H9 (cell line): Measurements from ENCODE around the gene CRYBA2. TPM values are rescaled to one million over a fixed set of nuclear protein-coding genes. Genes with fewer than 3 reads are reported as not detected.

Experiments
- DNase-seq: peaks from one replicate; pipeline ENCODE4 v3.0.0-alpha.2; 2017
- H2AFZ ChIP-seq: one replicate; pipeline ENCODE4 v1.6.1; 2013; ENCODE audit warnings: mild to moderate bottlenecking, low read length, control low read depth, moderate library complexity
- H2AK5ac ChIP-seq: 2 replicates; pipeline ENCODE4 v1.6.1; 2013; ENCODE audit warnings: low read length, control low read depth, mixed read lengths; ENCODE audit not compliant: insufficient read length
- H2BK120ac ChIP-seq: one replicate; pipeline ENCODE4 v1.6.1; 2013; ENCODE audit warnings: low read depth, mild to moderate bottlenecking, low read length, control low read depth, inconsistent platforms; ENCODE audit not compliant: poor library complexity, severe bottlenecking
- H2BK12ac ChIP-seq: 2 replicates; pipeline ENCODE4 v1.6.1; 2013; ENCODE audit warnings: low read length, control low read depth, mixed read lengths, low read depth; ENCODE audit not compliant: insufficient read length
- H2BK15ac ChIP-seq: 2 replicates; pipeline ENCODE4 v1.6.1; 2013; ENCODE audit warnings: low read depth, low read length, control low read depth
- H2BK20ac ChIP-seq: one replicate; pipeline ENCODE4 v1.6.1; 2013; ENCODE audit warnings: low read depth, mild to moderate bottlenecking, low read length, control low read depth, inconsistent platforms; ENCODE audit not compliant: poor library complexity, severe bottlenecking
- H2BK5ac ChIP-seq: 2 replicates; pipeline ENCODE4 v1.6.1; 2013; ENCODE audit warnings: low read length, control low read depth, mixed read lengths; ENCODE audit not compliant: insufficient read length
- H3K14ac ChIP-seq: 2 replicates; pipeline ENCODE4 v1.6.1; 2013; ENCODE audit warnings: low read length, control low read depth; ENCODE audit not compliant: insufficient read depth
- H3K18ac ChIP-seq: 2 replicates; pipeline ENCODE4 v1.6.1; 2013; ENCODE audit warnings: low read depth, mild to moderate bottlenecking, mixed read lengths, low read length, control low read depth; ENCODE audit not compliant: insufficient read length
- H3K23ac ChIP-seq: 2 replicates; pipeline ENCODE4 v1.6.1; 2013; ENCODE audit warnings: low read length, control low read depth, mixed read lengths, low read depth; ENCODE audit not compliant: insufficient read length
- H3K23me2 ChIP-seq: 2 replicates; pipeline ENCODE4 v1.6.1; 2013; ENCODE audit warnings: low read depth, mild to moderate bottlenecking, mixed read lengths, low read length, control low read depth; ENCODE audit not compliant: insufficient read length, poor library complexity, severe bottlenecking
- H3K27ac ChIP-seq: 2 replicates; pipeline ENCODE4 v1.5.1; 2013; ENCODE audit warnings: low read length, control low read depth, mixed read lengths, low read depth; ENCODE audit not compliant: insufficient read length
- H3K27me3 ChIP-seq: 2 replicates; pipeline ENCODE4 v1.6.1; 2013; ENCODE audit warnings: low read length, control low read depth, inconsistent platforms; ENCODE audit not compliant: insufficient read depth
- H3K4ac ChIP-seq: 2 replicates; pipeline ENCODE4 v1.6.1; 2013; ENCODE audit warnings: low read depth, mild to moderate bottlenecking, control low read depth, inconsistent platforms, low read length, moderate library complexity
- H3K4me1 ChIP-seq: 2 replicates; pipeline ENCODE4 v1.6.1; 2013; ENCODE audit warnings: low read length, control low read depth, inconsistent platforms; ENCODE audit not compliant: insufficient read depth
- H3K4me2 ChIP-seq: 2 replicates; pipeline ENCODE4 v1.6.1; 2013; ENCODE audit warnings: low read length, control low read depth, mixed read lengths; ENCODE audit not compliant: insufficient read length, insufficient read depth
- H3K56ac ChIP-seq: 2 replicates; pipeline ENCODE4 v1.6.1; 2013; ENCODE audit warnings: low read depth, mild to moderate bottlenecking, mixed read lengths, low read length, control low read depth; ENCODE audit not compliant: insufficient read length
- H3K79me1 ChIP-seq: 2 replicates; pipeline ENCODE4 v1.6.1; 2013; ENCODE audit warnings: low read depth, mild to moderate bottlenecking, moderate library complexity, low read length, control low read depth, inconsistent platforms; ENCODE audit not compliant: insufficient read depth, poor library complexity, severe bottlenecking
- H3K79me2 ChIP-seq: 2 replicates; pipeline ENCODE4 v1.6.1; 2013; ENCODE audit warnings: low read length, control low read depth, inconsistent platforms; ENCODE audit not compliant: insufficient read depth
- H3K9ac ChIP-seq: 2 replicates; pipeline ENCODE4 v1.6.1; 2013; ENCODE audit warnings: low read length, control low read depth, mixed read lengths; ENCODE audit not compliant: insufficient read length; ENCODE audit errors: extremely low read depth
- H3K9me3 ChIP-seq: one replicate; pipeline ENCODE4 v1.6.1; 2013; ENCODE audit warnings: low read depth, low read length, inconsistent platforms; ENCODE audit not compliant: control insufficient read depth
- H3T11ph ChIP-seq: one replicate; pipeline ENCODE4 v1.6.1; 2013; ENCODE audit warnings: mild to moderate bottlenecking, low read length, control low read depth, inconsistent platforms
- H4K20me1 ChIP-seq: one replicate; pipeline ENCODE4 v1.6.1; 2013; ENCODE audit not compliant: control insufficient read depth, insufficient read length, insufficient read depth
- H4K5ac ChIP-seq: 2 replicates; pipeline ENCODE4 v1.6.1; 2013; ENCODE audit warnings: low read depth, mild to moderate bottlenecking, mixed read lengths, low read length, control low read depth; ENCODE audit not compliant: insufficient read length
- H4K8ac ChIP-seq: replicated peaks from 2 replicates; pipeline ENCODE4 v1.6.1; 2013; ENCODE audit warnings: low read length, control low read depth, mixed read lengths, low read depth; ENCODE audit not compliant: insufficient read length
- H4K91ac ChIP-seq: 2 replicates; pipeline ENCODE4 v1.6.1; 2013; ENCODE audit warnings: low read depth, mild to moderate bottlenecking, moderate library complexity, mixed read lengths, low read length, control low read depth; ENCODE audit not compliant: insufficient read length
- H3K27ac Mint-ChIP-seq, 3 experiments: 2 replicates in 2 of 3; 3 replicates in 1 of 3; pipeline ENCODE4 v1.8.0; 2020 to 2021; ENCODE audit warnings: mixed read lengths in 3 of 3, mild to moderate bottlenecking in 1 of 3, moderate library complexity in 1 of 3
- H3K27me3 Mint-ChIP-seq: 2 replicates; pipeline ENCODE4 v1.8.0; 2021; ENCODE audit warnings: low read depth, mild to moderate bottlenecking, moderate library complexity, mixed read lengths
- H3K36me3 Mint-ChIP-seq, 3 experiments: 2 replicates in 2 of 3; 3 replicates in 1 of 3; pipeline ENCODE4 v1.8.0; 2020 to 2021; ENCODE audit warnings: low read depth in 3 of 3, mixed read lengths in 3 of 3; ENCODE audit not compliant: insufficient read depth in 1 of 3
- H3K4me1 Mint-ChIP-seq, 2 experiments: 2 replicates each; pipeline ENCODE4 v1.8.0; 2020; ENCODE audit warnings: mixed read lengths in 2 of 2
- H3K4me3 Mint-ChIP-seq, 2 experiments: 2 replicates in 1 of 2; 3 replicates in 1 of 2; pipeline ENCODE4 v1.8.0; 2020 to 2021; ENCODE audit warnings: mild to moderate bottlenecking in 2 of 2, mixed read lengths in 2 of 2, moderate library complexity in 1 of 2
- H3K9me3 Mint-ChIP-seq, 2 experiments: 2 replicates in 1 of 2; 3 replicates in 1 of 2; pipeline ENCODE4 v1.8.0; 2020; ENCODE audit warnings: mild to moderate bottlenecking in 2 of 2, mixed read lengths in 2 of 2, moderate library complexity in 1 of 2
- CTCF ChIP-seq: fragments of 200-600 bp; sonication (generic); conservative IDR thresholded peaks from 3 replicates; pipeline ENCODE4 v1.8.0; 2021; ENCODE audit warnings: antibody characterized with exemption, mild to moderate bottlenecking
- WGBS: extraction: QIAGEN DNeasy Blood & Tissue Kit; methylation state at CpG from one replicate; pipeline ENCODE4 v1.1.7; 2013; ENCODE audit warnings: missing lambda C conversion rate, low lambda C conversion rate, mixed read lengths; ENCODE audit not compliant: insufficient read length; ENCODE audit errors: extremely low coverage; 5-methylcytosine and 5-hydroxymethylcytosine counted together
- total RNA-seq: library from RNA; stranded (reverse); gene quantifications from 2 replicates; pipeline ENCODE4 v1.2.1, GENCODE V29; 2021

Gene CRYBA2
- total RNA-seq, 1 experiment from 2014 or later = not detected

GRCh38 chr2:218981881-218982585 lies 11.2 kb downstream of the CRYBA2 start:
- H3K23ac ChIP-seq = no peak overlapping the region
- H3K4me1 ChIP-seq = no peaks in the 10 kb centered on the region; the same call in 1 of the 2 replicates
- H4K20me1 ChIP-seq = no peaks in the 10 kb centered on the region
- H3K9me3 ChIP-seq = no peaks in the 10 kb centered on the region
- H3K79me2 ChIP-seq = no peaks in the 10 kb centered on the region
- DNase-seq = no peak
- peaks cover 16% of the 10 kb centered on the region for H3K23me2 ChIP-seq
- H3T11ph ChIP-seq = no peak overlapping the region
- no peak overlapping the region for H2AFZ ChIP-seq
- peak overlapping the region; percentile 32 for H3K4me2 ChIP-seq
- no peak overlapping the region for H2BK5ac ChIP-seq
- H3K27me3 ChIP-seq = peaks cover 62% of the 10 kb centered on the region
- H2BK120ac ChIP-seq = no peak overlapping the region
- H2BK20ac ChIP-seq = no peak overlapping the region
- Mint-ChIP-seq H3K4me1 (peaks cover 10 to 33% of the 10 kb centered on the region in 2 experiments), H3K9me3 (peaks cover 2 to 5% of the 10 kb centered on the region in 2 experiments; a peak in 2 of 5 replicates), H3K36me3 (no peaks in the 10 kb centered on the region), H3K4me3 (peak overlapping the region; percentile 17 to 65; a peak in 4 of 5 replicates), H3K27ac (no peak overlapping the region), H3K27me3 (peaks cover 99% of the 10 kb centered on the region)
- H3K4ac ChIP-seq = no peak overlapping the region
- no peak overlapping the region for H2BK12ac ChIP-seq
- no peak overlapping the region for H3K56ac ChIP-seq
- no peak for TF ChIP-seq CTCF
- H4K5ac ChIP-seq = no peak overlapping the region
- WGBS = no CpG with 5 or more reads among the region's 69 CpGs
- no peak overlapping the region; the same call in 1 of the 2 replicates for H3K14ac ChIP-seq
- H2AK5ac ChIP-seq = no peak overlapping the region
- H3K9ac ChIP-seq = no peak overlapping the region
- H2BK15ac ChIP-seq = no peak overlapping the region
- no peak overlapping the region for H4K8ac ChIP-seq
- H3K27ac ChIP-seq = no peak overlapping the region
- H3K18ac ChIP-seq = peak overlapping the region; percentile 78
- no peaks in the 10 kb centered on the region for H3K79me1 ChIP-seq
- no peak overlapping the region for H4K91ac ChIP-seq
